ENCODE results near the gene CFAP92. TPM values are rescaled to one million over a fixed set of nuclear protein-coding genes. Genes with fewer than 3 reads are reported as not detected.

Gene CFAP92
- total RNA-seq, 1 donor from 2014 or later = not detected

DNA sequence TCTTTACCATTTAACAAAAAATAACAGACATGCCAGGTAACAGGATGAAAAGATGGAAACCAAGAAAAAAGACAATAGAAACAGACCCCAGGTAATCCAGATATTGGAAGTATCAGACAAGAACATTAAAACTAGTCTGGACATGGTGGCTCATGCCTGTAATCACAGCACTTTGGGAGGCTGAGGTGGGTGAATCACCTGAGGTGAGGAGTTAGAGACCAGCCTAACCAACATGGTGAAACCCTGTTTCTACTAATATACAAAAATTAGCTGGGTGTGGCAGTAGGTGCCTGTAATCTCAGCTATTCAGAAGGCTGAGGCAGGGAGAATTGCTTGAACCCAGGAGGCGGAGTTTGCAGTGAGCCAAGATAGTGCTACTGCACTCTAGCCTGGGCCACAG, 73.9 kb downstream of the CFAP92 start:
- no peak for DNase-seq (ENCODE audit: low read depth)
- no peak overlapping the region for H3K4me3 ChIP-seq (ENCODE audit: low read depth, low read length)

DNA sequence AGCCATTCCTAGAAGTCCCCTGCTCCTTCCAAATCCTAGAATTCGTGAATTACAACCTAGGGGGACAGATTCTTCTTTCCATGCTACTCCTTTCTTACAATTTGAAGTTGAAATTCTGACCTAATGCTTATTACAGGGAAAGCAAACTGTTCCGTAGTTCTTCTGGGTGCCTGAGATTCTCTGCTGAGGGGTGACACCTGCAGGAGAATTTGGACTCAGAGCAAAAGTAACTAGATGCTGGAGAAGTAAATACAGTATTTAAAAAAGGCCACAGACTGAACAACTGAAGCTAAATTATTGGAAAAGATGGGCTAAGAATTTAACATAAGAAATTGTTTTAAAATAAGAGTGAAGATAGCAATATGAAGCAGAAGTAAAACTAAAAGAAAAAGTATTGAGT, 76.6 kb downstream of the CFAP92 start:
- H3K4me3 ChIP-seq (ENCODE audit: low read depth, low read length) = no peak overlapping the region
- TF ChIP-seq, protein P1, sequence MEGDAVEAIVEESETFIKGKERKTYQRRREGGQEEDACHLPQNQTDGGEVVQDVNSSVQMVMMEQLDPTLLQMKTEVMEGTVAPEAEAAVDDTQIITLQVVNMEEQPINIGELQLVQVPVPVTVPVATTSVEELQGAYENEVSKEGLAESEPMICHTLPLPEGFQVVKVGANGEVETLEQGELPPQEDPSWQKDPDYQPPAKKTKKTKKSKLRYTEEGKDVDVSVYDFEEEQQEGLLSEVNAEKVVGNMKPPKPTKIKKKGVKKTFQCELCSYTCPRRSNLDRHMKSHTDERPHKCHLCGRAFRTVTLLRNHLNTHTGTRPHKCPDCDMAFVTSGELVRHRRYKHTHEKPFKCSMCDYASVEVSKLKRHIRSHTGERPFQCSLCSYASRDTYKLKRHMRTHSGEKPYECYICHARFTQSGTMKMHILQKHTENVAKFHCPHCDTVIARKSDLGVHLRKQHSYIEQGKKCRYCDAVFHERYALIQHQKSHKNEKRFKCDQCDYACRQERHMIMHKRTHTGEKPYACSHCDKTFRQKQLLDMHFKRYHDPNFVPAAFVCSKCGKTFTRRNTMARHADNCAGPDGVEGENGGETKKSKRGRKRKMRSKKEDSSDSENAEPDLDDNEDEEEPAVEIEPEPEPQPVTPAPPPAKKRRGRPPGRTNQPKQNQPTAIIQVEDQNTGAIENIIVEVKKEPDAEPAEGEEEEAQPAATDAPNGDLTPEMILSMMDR (conservative IDR thresholded peaks at IDR 0.05; ENCODE audit: low read depth, low read length) = peak; percentile 6
- DNase-seq (ENCODE audit: low read depth) = no peak

More for the DNA sequence above, 73.9 kb downstream of the CFAP92 start:
- TF ChIP-seq, protein P1 (conservative IDR thresholded peaks at IDR 0.05; ENCODE audit: low read depth, low read length) = no peak

DNA sequence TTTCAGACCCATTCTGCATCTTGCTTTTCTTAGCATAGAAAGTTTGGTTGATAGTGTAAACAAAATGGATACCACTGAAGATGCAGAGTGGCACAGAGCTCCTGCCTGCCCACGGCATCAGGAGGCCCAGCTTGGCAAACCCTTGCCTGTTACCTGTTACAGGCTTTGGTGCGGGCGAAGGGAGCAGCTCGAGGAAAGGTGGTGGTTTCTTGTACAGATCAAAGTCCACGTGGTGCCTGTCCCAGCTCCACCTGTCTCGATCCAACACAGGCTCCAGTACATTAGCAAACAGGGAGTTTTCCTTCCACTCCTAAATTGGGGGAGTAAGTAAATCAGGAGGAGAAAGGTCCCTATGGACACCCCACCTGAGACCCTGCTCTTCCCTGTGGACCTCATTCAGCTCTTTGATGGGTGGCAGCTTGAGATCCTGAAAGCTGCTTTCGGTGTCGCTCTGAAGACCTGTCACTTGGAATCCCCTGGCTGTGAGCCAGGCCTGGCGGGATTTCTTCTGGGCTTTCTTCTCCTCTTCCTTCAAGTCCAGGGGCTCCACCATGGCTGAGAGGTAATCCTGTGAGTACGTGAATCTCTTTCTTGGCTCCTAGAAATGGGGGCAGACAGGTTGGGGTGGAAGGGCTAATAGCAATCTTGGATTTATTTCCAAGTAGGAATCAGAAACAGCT, 78.8 kb downstream of the CFAP92 start:
- no peak overlapping the region for H3K4me3 ChIP-seq (ENCODE audit: low read depth, low read length)
- TF ChIP-seq, protein P1 (conservative IDR thresholded peaks at IDR 0.05; ENCODE audit: low read depth, low read length) = no peak
- DNase-seq (ENCODE audit: low read depth) = no peak

DNA sequence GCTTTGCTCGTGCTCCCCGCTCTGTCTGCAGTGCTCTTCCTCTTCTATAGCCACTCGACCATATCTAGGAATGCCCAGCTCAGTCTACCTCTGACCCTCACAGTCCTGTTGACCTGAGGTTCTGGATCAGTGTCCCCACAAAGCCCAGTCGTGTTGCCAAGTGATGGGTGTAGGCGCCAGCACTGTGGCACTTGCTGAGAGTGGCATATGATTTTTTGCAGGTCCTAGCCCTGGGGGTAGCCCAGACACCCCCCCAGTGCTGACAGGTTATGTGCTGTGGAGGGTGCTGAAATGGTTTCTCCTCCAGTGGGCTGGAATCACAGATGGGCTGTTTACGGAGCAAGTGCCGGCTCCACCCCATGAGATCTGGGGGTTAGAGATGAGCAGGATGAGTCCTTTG, 82.0 kb downstream of the CFAP92 start:
- TF ChIP-seq, protein P1 (conservative IDR thresholded peaks at IDR 0.05; ENCODE audit: low read depth, low read length) = no peak
- H3K4me3 ChIP-seq (ENCODE audit: low read depth, low read length) = no peak overlapping the region
- DNase-seq (ENCODE audit: low read depth) = no peak

DNA sequence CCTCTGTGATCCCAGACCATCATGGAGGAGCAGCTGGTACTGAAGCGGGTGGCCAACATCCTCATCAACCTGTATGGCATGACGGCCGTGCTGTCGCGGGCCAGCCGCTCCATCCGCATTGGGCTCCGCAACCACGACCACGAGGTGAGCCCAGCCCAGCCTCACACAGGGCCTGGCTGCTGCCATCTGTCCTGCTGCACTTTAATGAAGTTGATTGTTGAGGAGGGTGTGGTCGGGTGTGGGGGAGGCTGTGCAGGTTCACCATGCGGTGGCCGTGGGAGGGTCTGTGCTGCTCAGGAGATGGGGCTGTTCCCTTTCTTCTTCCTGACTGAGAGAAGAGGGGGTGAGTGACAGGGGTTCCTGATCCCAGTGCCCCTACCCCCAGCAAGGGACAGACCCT, 83.9 kb downstream of the CFAP92 start:
- DNase-seq (ENCODE audit: low read depth) = no peak
- no peak overlapping the region for H3K4me3 ChIP-seq (ENCODE audit: low read depth, low read length)
- TF ChIP-seq, protein P1 (conservative IDR thresholded peaks at IDR 0.05; ENCODE audit: low read depth, low read length) = no peak

DNA sequence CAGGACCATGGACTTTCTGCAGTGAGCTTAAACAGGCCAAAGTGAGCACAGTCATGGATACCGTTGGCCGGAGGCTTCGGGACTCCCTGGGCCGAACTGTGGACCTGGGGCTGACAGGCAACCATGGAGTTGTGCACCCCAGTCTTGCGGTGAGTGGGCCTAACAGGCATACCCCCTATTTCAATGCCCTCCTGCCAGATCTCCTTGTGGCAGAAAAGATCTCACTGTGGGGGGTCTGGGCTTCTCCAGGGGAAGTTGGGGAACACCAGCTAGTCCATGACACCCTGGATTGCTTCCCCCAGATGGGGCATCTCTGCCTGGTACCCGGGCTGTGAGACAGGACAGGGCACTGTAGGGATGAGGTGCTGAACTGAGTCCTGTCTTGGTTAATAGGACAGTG, 84.9 kb downstream of the CFAP92 start:
- no peak for DNase-seq (ENCODE audit: low read depth)
- H3K4me3 ChIP-seq (ENCODE audit: low read depth, low read length) = no peak overlapping the region
- TF ChIP-seq, protein P1 (conservative IDR thresholded peaks at IDR 0.05; ENCODE audit: low read depth, low read length) = no peak

Measured in epithelial cell of proximal tubule (primary cell).